GM18502 (cell line): ENCODE data around the gene TMEM80.

Experiments
- ATAC-seq: cut with Tn5 transposase; IDR thresholded peaks from one replicate; pipeline ENCODE4 v1.9.1; 2021; ENCODE audit warnings: mild to moderate bottlenecking; ENCODE audit not compliant: unreplicated experiment, poor library complexity

Gene TMEM80

GRCh38 chr11:698493-699115 lies 3.0 kb downstream of the TMEM80 start:
- no peak for ATAC-seq

GRCh38 chr11:699116-699508 lies 3.5 kb downstream of the TMEM80 start:
- ATAC-seq: no peak

- ATAC-seq: no peak
These were observed 4.1 kb downstream of the TMEM80 start for GRCh38 chr11:699753-700152.

GRCh38 chr11:701741-702461 lies 6.3 kb downstream of the TMEM80 start:
- ATAC-seq: no peak

GRCh38 chr11:702462-703461 lies 7.1 kb downstream of the TMEM80 start:
- no peak for ATAC-seq

GRCh38 chr11:703506-703905 lies 7.9 kb downstream of the TMEM80 start:
- ATAC-seq: no peak

GRCh38 chr11:704228-704674 lies 8.6 kb downstream of the TMEM80 start:
- ATAC-seq: no peak

- no peak for ATAC-seq
These were observed 9.4 kb downstream of the TMEM80 start for GRCh38 chr11:704781-705645.

- no peak for ATAC-seq
These were observed 10.2 kb downstream of the TMEM80 start, which contains the start of gene EPS8L2 for GRCh38 chr11:705646-706438. TSS of gene EPS8L2 (plus strand) at chr11:706231. CDS start at chr11:709408, 3,177 bp downstream.

GRCh38 chr11:706439-706956 lies 10.9 kb downstream of the TMEM80 start:
- no peak for ATAC-seq

GRCh38 chr11:706957-707816 lies 11.6 kb downstream of the TMEM80 start:
- ATAC-seq: no peak

- ATAC-seq: no peak
These were observed 12.3 kb downstream of the TMEM80 start for GRCh38 chr11:707817-708420.

- no peak for ATAC-seq
These were observed 12.9 kb downstream of the TMEM80 start for GRCh38 chr11:708511-708910.

- ATAC-seq: no peak
These were observed 13.7 kb downstream of the TMEM80 start for GRCh38 chr11:709109-709997.

- no peak for ATAC-seq
These were observed 18.8 kb downstream of the TMEM80 start for GRCh38 chr11:714436-714835.

- no peak for ATAC-seq
These were observed 23.8 kb downstream of the TMEM80 start for GRCh38 chr11:719214-720016.
